Measurements from ENCODE around the gene CRYBG1. TPM values are rescaled to one million over a fixed set of nuclear protein-coding genes. Genes with fewer than 3 reads are reported as not detected.

The CRYBG1 gene
- total and polyA plus RNA-seq, 2 of the 13 experiments (the other 11 are each of a cell fraction or from before 2014, with no cell fraction given), result 10.1 to 21.9 TPM

DNA sequence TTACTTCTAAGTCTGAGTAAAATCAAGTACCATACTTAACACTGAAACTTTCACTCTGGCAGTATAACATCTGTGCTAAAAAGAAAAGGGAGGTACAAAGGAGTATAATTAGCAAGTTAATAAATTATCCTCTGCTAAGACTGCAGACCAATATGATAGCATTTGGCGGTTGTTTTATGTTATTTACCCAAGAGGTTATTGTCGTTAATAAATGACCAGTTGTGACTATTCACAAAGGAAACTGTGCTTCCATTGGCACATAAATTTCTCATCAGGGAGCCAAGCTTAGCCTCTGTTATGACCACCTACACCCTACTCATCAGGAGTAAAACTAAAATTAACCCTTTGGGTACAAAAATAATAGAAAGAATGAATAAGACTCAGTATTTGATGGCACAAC, 86.5 kb downstream of the CRYBG1 start:
- no peak for DNase-seq (ENCODE audit: low spot score)
- 3% methylated on average over 2 of the region's 2 CpGs for WGBS (ENCODE audit: low lambda C conversion rate)
- Histone ChIP-seq H3K4me2 (ENCODE audit: low read depth, low read length) (no peak overlapping the region; the same call in 1 of the 2 replicates), H4K20me1 (ENCODE audit: insufficient read depth, low read length) (no peaks in the 10 kb centered on the region), H3K27me3 (ENCODE audit: control insufficient read depth in 1 of 2, insufficient read depth in 2 of 2, low read length in 2 of 2) (no peaks in the 10 kb centered on the region), H3K36me3 (replicated peaks in 1 of 2; ENCODE audit: control insufficient read depth in 1 of 2, insufficient read depth in 2 of 2, low read length in 2 of 2) (no peaks in the 10 kb centered on the region), H3K9me3 (ENCODE audit: low read length) (no peaks in the 10 kb centered on the region), H3K4me1 (ENCODE audit: insufficient read depth, low read length) (peaks cover 30% of the 10 kb centered on the region), H3K4me3 (replicated peaks in 1 of 3; ENCODE audit: insufficient read depth in 1 of 3, low read depth in 2 of 3, low read length in 3 of 3) (no peak overlapping the region), H3K27ac (ENCODE audit: extremely low read length, insufficient read depth, low read length) (no peak overlapping the region), H2AFZ (ENCODE audit: low read length) (no peak overlapping the region), H3K9ac (ENCODE audit: insufficient read depth, low read depth, low read length) (no peak overlapping the region), H3K79me2 (ENCODE audit: insufficient read depth, low read length) (no peaks in the 10 kb centered on the region)
- FAIRE-seq, result peak; percentile 4
- ChIA-PET CTCF (ENCODE audit: low intra/inter-chr PET ratio, low total read pairs) (interaction anchor here (1.3 to 3.7 kb wide), 4 partner anchors 87 to 533 kb away, joined by 3 to 81 read pairs (median 15); no protein-coding TSS in a partner anchor), POLR2A (no interaction called here)
- peak; percentile 46; the same call in 1 of the 3 replicates for ATAC-seq
- intact Hi-C loops (cut with micrococcal nuclease; ENCODE audit: unreplicated experiment), result loop anchor here (1.0 to 5.0 kb wide), 3 partner anchors 64 to 550 kb away; no protein-coding TSS in a partner anchor
- in situ Hi-C loops (cut with HindIII; ENCODE audit: extremely low pct_ligation_motif_present, low pct_unique_long_range_greater_than_20kb), result loop anchor here (5.0 to 10.0 kb wide), 2 partner anchors 120 to 538 kb away; no protein-coding TSS in a partner anchor
- no TSS peak for BruUV-seq (replicated peaks)
- no peak for TF ChIP-seq ZNF562 (CRISPR knock-in tag; IDR thresholded peaks at IDR 0.05; ENCODE audit: borderline replicate concordance)
- no peak for TF ChIP-seq KLF6 (CRISPR knock-in tag; IDR thresholded peaks at IDR 0.05)
- TF ChIP-seq, protein P1, sequence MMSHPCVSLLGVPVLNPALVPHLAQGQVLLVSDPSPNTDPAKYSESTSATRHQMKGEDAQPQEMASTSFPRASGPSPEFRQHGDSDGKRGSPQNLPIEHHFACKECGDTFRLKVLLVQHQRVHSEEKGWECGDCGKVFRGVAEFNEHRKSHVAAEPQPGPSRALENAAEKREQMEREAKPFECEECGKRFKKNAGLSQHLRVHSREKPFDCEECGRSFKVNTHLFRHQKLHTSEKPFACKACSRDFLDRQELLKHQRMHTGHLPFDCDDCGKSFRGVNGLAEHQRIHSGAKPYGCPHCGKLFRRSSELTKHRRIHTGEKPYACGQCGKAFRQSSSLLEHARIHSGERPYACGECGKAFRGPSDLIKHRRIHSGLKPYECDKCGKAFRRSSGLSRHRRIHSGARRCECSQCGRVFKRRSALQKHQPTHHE (CRISPR knock-in tag; IDR thresholded peaks at IDR 0.05; ENCODE audit: borderline replicate concordance), result no peak
- no peak for TF ChIP-seq HNF4A (CRISPR knock-in tag; IDR thresholded peaks at IDR 0.05)
- no peak for TF ChIP-seq ZNF777 (CRISPR knock-in tag; IDR thresholded peaks at IDR 0.05)
- TF ChIP-seq ZKSCAN1 (IDR thresholded peaks at IDR 0.05; ENCODE audit: low read length), result no peak
- no peak for TF ChIP-seq KDM2A (CRISPR knock-in tag; IDR thresholded peaks at IDR 0.05; ENCODE audit: borderline replicate concordance, low read depth)
- no peak for TF ChIP-seq HES4 (CRISPR knock-in tag; IDR thresholded peaks at IDR 0.05; ENCODE audit: borderline replicate concordance)
- no peak for TF ChIP-seq TBL1XR1 (IDR thresholded peaks at IDR 0.05; ENCODE audit: borderline replicate concordance, low read length, partially characterized antibody)
- TF ChIP-seq, protein P2, sequence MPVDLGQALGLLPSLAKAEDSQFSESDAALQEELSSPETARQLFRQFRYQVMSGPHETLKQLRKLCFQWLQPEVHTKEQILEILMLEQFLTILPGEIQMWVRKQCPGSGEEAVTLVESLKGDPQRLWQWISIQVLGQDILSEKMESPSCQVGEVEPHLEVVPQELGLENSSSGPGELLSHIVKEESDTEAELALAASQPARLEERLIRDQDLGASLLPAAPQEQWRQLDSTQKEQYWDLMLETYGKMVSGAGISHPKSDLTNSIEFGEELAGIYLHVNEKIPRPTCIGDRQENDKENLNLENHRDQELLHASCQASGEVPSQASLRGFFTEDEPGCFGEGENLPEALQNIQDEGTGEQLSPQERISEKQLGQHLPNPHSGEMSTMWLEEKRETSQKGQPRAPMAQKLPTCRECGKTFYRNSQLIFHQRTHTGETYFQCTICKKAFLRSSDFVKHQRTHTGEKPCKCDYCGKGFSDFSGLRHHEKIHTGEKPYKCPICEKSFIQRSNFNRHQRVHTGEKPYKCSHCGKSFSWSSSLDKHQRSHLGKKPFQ (CRISPR knock-in tag; IDR thresholded peaks at IDR 0.05; ENCODE audit: insufficient replicate concordance), result no peak
- TF ChIP-seq, protein P3, sequence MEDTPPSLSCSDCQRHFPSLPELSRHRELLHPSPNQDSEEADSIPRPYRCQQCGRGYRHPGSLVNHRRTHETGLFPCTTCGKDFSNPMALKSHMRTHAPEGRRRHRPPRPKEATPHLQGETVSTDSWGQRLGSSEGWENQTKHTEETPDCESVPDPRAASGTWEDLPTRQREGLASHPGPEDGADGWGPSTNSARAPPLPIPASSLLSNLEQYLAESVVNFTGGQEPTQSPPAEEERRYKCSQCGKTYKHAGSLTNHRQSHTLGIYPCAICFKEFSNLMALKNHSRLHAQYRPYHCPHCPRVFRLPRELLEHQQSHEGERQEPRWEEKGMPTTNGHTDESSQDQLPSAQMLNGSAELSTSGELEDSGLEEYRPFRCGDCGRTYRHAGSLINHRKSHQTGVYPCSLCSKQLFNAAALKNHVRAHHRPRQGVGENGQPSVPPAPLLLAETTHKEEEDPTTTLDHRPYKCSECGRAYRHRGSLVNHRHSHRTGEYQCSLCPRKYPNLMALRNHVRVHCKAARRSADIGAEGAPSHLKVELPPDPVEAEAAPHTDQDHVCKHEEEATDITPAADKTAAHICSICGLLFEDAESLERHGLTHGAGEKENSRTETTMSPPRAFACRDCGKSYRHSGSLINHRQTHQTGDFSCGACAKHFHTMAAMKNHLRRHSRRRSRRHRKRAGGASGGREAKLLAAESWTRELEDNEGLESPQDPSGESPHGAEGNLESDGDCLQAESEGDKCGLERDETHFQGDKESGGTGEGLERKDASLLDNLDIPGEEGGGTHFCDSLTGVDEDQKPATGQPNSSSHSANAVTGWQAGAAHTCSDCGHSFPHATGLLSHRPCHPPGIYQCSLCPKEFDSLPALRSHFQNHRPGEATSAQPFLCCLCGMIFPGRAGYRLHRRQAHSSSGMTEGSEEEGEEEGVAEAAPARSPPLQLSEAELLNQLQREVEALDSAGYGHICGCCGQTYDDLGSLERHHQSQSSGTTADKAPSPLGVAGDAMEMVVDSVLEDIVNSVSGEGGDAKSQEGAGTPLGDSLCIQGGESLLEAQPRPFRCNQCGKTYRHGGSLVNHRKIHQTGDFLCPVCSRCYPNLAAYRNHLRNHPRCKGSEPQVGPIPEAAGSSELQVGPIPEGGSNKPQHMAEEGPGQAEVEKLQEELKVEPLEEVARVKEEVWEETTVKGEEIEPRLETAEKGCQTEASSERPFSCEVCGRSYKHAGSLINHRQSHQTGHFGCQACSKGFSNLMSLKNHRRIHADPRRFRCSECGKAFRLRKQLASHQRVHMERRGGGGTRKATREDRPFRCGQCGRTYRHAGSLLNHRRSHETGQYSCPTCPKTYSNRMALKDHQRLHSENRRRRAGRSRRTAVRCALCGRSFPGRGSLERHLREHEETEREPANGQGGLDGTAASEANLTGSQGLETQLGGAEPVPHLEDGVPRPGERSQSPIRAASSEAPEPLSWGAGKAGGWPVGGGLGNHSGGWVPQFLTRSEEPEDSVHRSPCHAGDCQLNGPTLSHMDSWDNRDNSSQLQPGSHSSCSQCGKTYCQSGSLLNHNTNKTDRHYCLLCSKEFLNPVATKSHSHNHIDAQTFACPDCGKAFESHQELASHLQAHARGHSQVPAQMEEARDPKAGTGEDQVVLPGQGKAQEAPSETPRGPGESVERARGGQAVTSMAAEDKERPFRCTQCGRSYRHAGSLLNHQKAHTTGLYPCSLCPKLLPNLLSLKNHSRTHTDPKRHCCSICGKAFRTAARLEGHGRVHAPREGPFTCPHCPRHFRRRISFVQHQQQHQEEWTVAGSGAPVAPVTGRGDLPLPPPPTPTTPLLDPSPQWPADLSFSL (CRISPR knock-in tag; IDR thresholded peaks at IDR 0.05), result no peak
